Stomach smooth muscle (tissue), 2 donors: Measurements from ENCODE around the gene TRMT112.

Source experiments
- H3K27ac ChIP-seq: one replicate; pipeline ENCODE4 v1.7.0; 2013; ENCODE audit warnings: mild to moderate bottlenecking, low read length, inconsistent platforms
- H3K27me3 ChIP-seq, 2 donors: one replicate each; pipeline ENCODE4 v1.7.0; 2013; ENCODE audit warnings: low read length in 2 of 2; ENCODE audit not compliant: insufficient read depth in 2 of 2, control insufficient read depth in 1 of 2
- H3K36me3 ChIP-seq, 2 donors: one replicate each; pipeline ENCODE4 v1.7.0; 2013; ENCODE audit warnings: low read length in 2 of 2; ENCODE audit not compliant: control insufficient read depth in 2 of 2, insufficient read depth in 2 of 2
- H3K4me1 ChIP-seq: one replicate; pipeline ENCODE4 v1.7.0; 2013; ENCODE audit warnings: low read length; ENCODE audit not compliant: control insufficient read depth, insufficient read depth
- H3K4me3 ChIP-seq, 2 donors: one replicate each; pipeline ENCODE4 v1.7.0; 2013; ENCODE audit warnings: low read length in 2 of 2
- H3K9ac ChIP-seq, 2 donors: one replicate each; pipeline ENCODE4 v1.7.0; 2013; ENCODE audit warnings: low read length in 2 of 2, mild to moderate bottlenecking in 1 of 2
- H3K9me3 ChIP-seq, 2 donors: one replicate each; pipeline ENCODE4 v1.7.0; 2013; ENCODE audit warnings: low read length in 2 of 2; ENCODE audit not compliant: control insufficient read depth in 2 of 2
- donor health status: healthy.
- donor health status: Pancreatic carcinoma.

The TRMT112 gene

GRCh38 chr11:64287676-64288352 is 29.5 kb downstream of the TRMT112 start:
- Histone ChIP-seq H3K9ac (no peak overlapping the region), H3K36me3 (peaks cover 2 to 4% of the 10 kb centered on the region in 2 donors), H3K4me3 (no peak overlapping the region), H3K4me1 (peaks cover 37% of the 10 kb centered on the region), H3K27me3 (peaks cover 17 to 27% of the 10 kb centered on the region in 2 donors), H3K27ac (no peak overlapping the region), H3K9me3 (no peaks in the 10 kb centered on the region)

GRCh38 chr11:64286801-64287159 is 30.6 kb downstream of the TRMT112 start:
- Histone ChIP-seq H3K9ac (no peak overlapping the region), H3K36me3 (peaks cover 4 to 7% of the 10 kb centered on the region in 2 donors), H3K4me3 (no peak overlapping the region), H3K27me3 (peaks cover 13 to 16% of the 10 kb centered on the region in 2 donors), H3K4me1 (peaks cover 35% of the 10 kb centered on the region), H3K27ac (no peak overlapping the region), H3K9me3 (no peaks in the 10 kb centered on the region)

- H3K9ac ChIP-seq: peak overlapping the region; percentile 72 to 77
These were observed 31.2 kb downstream of the TRMT112 start for GRCh38 chr11:64285885-64286800.

GRCh38 chr11:64284962-64285884 is 32.1 kb downstream of the TRMT112 start, which contains the start of gene GPR137:
GPR137 (plus strand) TSS chr11:64285848; CDS start chr11:64286525, 677 bp downstream.
- peaks cover 28% of the 10 kb centered on the region for H3K4me1 ChIP-seq
- peaks cover under 1 to 3% of the 10 kb centered on the region in 2 donors for H3K27me3 ChIP-seq

More at GRCh38 chr11:64285885-64286800, 31.2 kb downstream of the TRMT112 start:
- H3K27ac ChIP-seq: peak overlapping the region; percentile 31
- H3K36me3 ChIP-seq: peaks cover 4 to 10% of the 10 kb centered on the region in 2 donors
- H3K4me3 ChIP-seq: peak overlapping the region; percentile 93 to 96
- peaks cover 29% of the 10 kb centered on the region for H3K4me1 ChIP-seq
- H3K27me3 ChIP-seq: peaks cover 10 to 12% of the 10 kb centered on the region in 2 donors
- H3K9me3 ChIP-seq: no peaks in the 10 kb centered on the region

GRCh38 chr11:64284048-64284961 is 33.1 kb downstream of the TRMT112 start, which contains the start of gene BAD:
BAD (minus strand) TSS chr11:64284665; CDS start chr11:64284368, 297 bp downstream.
- Histone ChIP-seq H3K9me3 (no peaks in the 10 kb centered on the region), H3K9ac (peak within 1 kb of the TSS; percentile 95 to 98), H3K27me3 (no peaks in the 10 kb centered on the region), H3K4me1 (peaks cover 28% of the 10 kb centered on the region), H3K27ac (peak within 1 kb of the TSS; percentile 96), H3K36me3 (peaks cover 4 to 10% of the 10 kb centered on the region in 2 donors), H3K4me3 (peak within 1 kb of the TSS; percentile 93 to 96)

More at GRCh38 chr11:64284962-64285884, 32.1 kb downstream of the TRMT112 start, which contains the start of gene GPR137:
- peak within 1 kb of the TSS; percentile 96 for H3K27ac ChIP-seq
- no peaks in the 10 kb centered on the region for H3K9me3 ChIP-seq
- peaks cover 4 to 10% of the 10 kb centered on the region in 2 donors for H3K36me3 ChIP-seq
- peak within 1 kb of the TSS; percentile 89 to 98 for H3K9ac ChIP-seq
- peak within 1 kb of the TSS; percentile 93 to 96 for H3K4me3 ChIP-seq

GRCh38 chr11:64283092-64283491 is 34.3 kb downstream of the TRMT112 start:
- Histone ChIP-seq H3K4me3 (peak overlapping the region in 1 of 2 donors; percentile 93), H3K4me1 (peaks cover 28% of the 10 kb centered on the region), H3K36me3 (peaks cover 7 to 15% of the 10 kb centered on the region in 2 donors), H3K9me3 (no peaks in the 10 kb centered on the region), H3K27ac (peak overlapping the region; percentile 18), H3K9ac (peak overlapping the region; percentile 23 to 95), H3K27me3 (no peaks in the 10 kb centered on the region)

GRCh38 chr11:64281957-64282770 is 35.2 kb downstream of the TRMT112 start:
- Histone ChIP-seq H3K4me1 (peaks cover 28% of the 10 kb centered on the region), H3K9me3 (no peaks in the 10 kb centered on the region), H3K4me3 (no peak overlapping the region), H3K27ac (no peak overlapping the region), H3K27me3 (no peaks in the 10 kb centered on the region), H3K9ac (peak overlapping the region in 1 of 2 donors; percentile 29), H3K36me3 (peaks cover 9 to 15% of the 10 kb centered on the region in 2 donors)

GRCh38 chr11:64278576-64279190 is 38.7 kb downstream of the TRMT112 start:
- Histone ChIP-seq H3K27me3 (no peaks in the 10 kb centered on the region), H3K9ac (no peak overlapping the region), H3K4me3 (no peak overlapping the region), H3K27ac (no peak overlapping the region), H3K36me3 (peaks cover 20 to 21% of the 10 kb centered on the region in 2 donors), H3K9me3 (no peaks in the 10 kb centered on the region), H3K4me1 (peaks cover 14% of the 10 kb centered on the region)
